Ectodermal cell (in vitro differentiated cells): ENCODE results near the gene LRRC32.

ENCODE experiments used
- H3K27ac ChIP-seq: 2 replicates; pipeline ENCODE4 v1.7.0; 2013; ENCODE audit warnings: mild to moderate bottlenecking, low read depth, low read length; ENCODE audit not compliant: insufficient read depth, poor library complexity, severe bottlenecking
- H3K27me3 ChIP-seq: 2 replicates; pipeline ENCODE4 v1.7.0; 2013; ENCODE audit warnings: mild to moderate bottlenecking, low read length; ENCODE audit not compliant: insufficient read depth, control insufficient read depth, poor library complexity, severe bottlenecking
- H3K36me3 ChIP-seq: one replicate; pipeline ENCODE4 v1.7.0; 2013; ENCODE audit warnings: low read length; ENCODE audit not compliant: control insufficient read depth, insufficient read depth
- H3K4me1 ChIP-seq: one replicate; pipeline ENCODE4 v1.7.0; 2013; ENCODE audit warnings: low read length; ENCODE audit not compliant: control insufficient read depth, insufficient read depth
- H3K4me3 ChIP-seq: 2 replicates; pipeline ENCODE4 v1.7.0; 2013; ENCODE audit warnings: low read depth, low read length, control low read depth; ENCODE audit not compliant: insufficient read depth
- H3K9me3 ChIP-seq: 2 replicates; pipeline ENCODE4 v1.7.0; 2013; ENCODE audit warnings: mild to moderate bottlenecking, low read length, moderate library complexity; ENCODE audit not compliant: control insufficient read depth
- WGBS, 2 experiments: methylation state at CpG; one replicate each; pipeline ENCODE4 v1.1.7; 2013; ENCODE audit warnings: missing lambda C conversion rate in 2 of 2; 5-methylcytosine and 5-hydroxymethylcytosine counted together

Gene LRRC32

GRCh38 chr11:76708972-76709660, 38.6 kb upstream of the LRRC32 start:
- no peaks in the 10 kb centered on the region for H3K27me3 ChIP-seq
- no peaks in the 10 kb centered on the region for H3K9me3 ChIP-seq
- H3K27ac ChIP-seq: no peak overlapping the region
- H3K4me3 ChIP-seq: no peak overlapping the region
- H3K36me3 ChIP-seq: no peaks in the 10 kb centered on the region
- no peaks in the 10 kb centered on the region for H3K4me1 ChIP-seq
- WGBS, 2 experiments: 85 to 87% methylated on average over 8 of the region's 8 CpGs

DNA sequence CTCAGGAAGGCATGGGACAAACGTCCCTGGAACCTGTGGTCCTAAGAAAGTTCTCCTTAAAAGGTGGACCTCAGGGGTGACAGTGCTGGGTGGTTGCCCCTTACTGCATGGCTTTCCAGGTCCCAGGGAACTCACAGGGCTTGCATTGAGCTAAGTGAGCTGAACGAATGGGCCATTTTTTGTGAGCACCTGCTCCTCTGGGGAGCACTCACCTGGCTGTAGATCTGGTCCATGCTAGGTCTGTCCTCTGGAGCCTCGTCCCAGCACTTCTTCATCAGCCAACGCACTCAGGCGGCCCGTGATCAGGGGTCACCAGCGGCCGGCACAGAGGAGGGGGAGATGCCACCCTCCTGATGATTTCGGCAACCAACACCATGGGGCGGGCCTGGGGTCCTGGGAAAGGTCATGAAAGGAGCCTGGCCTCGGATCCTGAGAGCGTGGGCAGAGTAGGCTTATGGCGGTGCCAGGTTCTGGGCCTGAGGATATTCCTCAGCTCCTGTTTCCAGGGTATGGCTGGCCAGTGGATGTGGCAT, 36.8 kb upstream of the LRRC32 start:
- no peaks in the 10 kb centered on the region for H3K27me3 ChIP-seq
- H3K4me3 ChIP-seq: no peak overlapping the region
- 90% methylated on average over 13 of the region's 13 CpGs for WGBS, 2 experiments
- no peak overlapping the region for H3K27ac ChIP-seq
- H3K9me3 ChIP-seq: no peaks in the 10 kb centered on the region
- H3K36me3 ChIP-seq: no peaks in the 10 kb centered on the region
- H3K4me1 ChIP-seq: no peaks in the 10 kb centered on the region

- no peaks in the 10 kb centered on the region for H3K36me3 ChIP-seq
- H3K27ac ChIP-seq: no peak overlapping the region
- H3K4me1 ChIP-seq: no peaks in the 10 kb centered on the region
- no peaks in the 10 kb centered on the region for H3K9me3 ChIP-seq
- 95 to 98% methylated on average over 5 of the region's 5 CpGs for WGBS, 2 experiments
- H3K4me3 ChIP-seq: no peak overlapping the region
- no peaks in the 10 kb centered on the region for H3K27me3 ChIP-seq
These were observed 36.1 kb upstream of the LRRC32 start for GRCh38 chr11:76706667-76707066.

DNA sequence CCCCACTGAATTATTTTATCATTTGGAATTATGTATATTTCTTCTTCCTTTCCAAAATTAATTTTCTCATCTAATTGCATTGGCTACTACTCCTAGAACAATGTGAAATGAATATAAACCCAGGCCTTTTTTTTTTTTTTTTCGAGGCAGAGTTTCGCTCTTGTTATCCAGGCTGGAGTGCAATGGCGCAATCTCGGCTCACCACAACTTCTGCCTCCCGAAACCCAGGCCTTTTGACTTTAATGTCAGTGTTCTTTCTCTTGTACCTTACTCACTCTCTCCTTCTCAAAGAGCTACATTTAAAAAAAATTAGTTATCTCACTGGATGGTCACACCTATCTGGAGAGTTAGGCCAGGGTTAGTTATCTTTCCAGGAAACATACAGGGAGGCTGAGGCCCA, 35.3 kb upstream of the LRRC32 start:
- Histone ChIP-seq H3K4me1 (no peaks in the 10 kb centered on the region), H3K9me3 (no peaks in the 10 kb centered on the region), H3K36me3 (no peaks in the 10 kb centered on the region), H3K27me3 (no peaks in the 10 kb centered on the region), H3K4me3 (no peak overlapping the region), H3K27ac (no peak overlapping the region)
- WGBS, 2 experiments: 93 to 94% methylated on average over 5 of the region's 5 CpGs

- 10 to 38% methylated on average over 3 to 5 of the region's 5 CpGs for WGBS, 2 experiments
These were observed 33.8 kb upstream of the LRRC32 start for GRCh38 chr11:76704171-76704948.

DNA sequence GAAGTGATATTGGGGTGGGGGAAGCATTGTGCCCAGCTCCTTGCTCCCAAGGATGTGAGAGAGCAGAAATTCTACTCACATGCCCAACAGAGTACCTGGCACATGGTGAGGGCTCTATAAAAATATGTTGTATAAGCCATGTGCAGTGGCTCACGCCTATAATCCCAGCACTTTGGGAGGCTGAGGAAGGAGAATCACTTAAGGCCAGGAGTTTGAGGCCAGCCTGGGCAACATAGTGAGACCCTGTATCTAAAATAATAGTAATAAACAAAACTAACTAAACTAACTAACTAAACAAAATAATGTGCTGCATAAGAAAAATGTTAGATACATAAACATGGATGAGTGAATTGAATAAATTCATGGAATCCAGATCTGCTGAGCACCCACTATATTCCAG, 33.2 kb upstream of the LRRC32 start:
- Histone ChIP-seq H3K27ac (no peak overlapping the region), H3K9me3 (no peaks in the 10 kb centered on the region), H3K4me3 (no peak overlapping the region), H3K36me3 (no peaks in the 10 kb centered on the region), H3K27me3 (no peaks in the 10 kb centered on the region), H3K4me1 (peaks cover 12% of the 10 kb centered on the region)
- 96% methylated on average over 1 of the region's 1 CpG for WGBS, 2 experiments

More at GRCh38 chr11:76704171-76704948, 33.8 kb upstream of the LRRC32 start:
- Histone ChIP-seq H3K9me3 (no peaks in the 10 kb centered on the region), H3K27me3 (no peaks in the 10 kb centered on the region), H3K4me3 (no peak overlapping the region), H3K27ac (no peak overlapping the region), H3K36me3 (no peaks in the 10 kb centered on the region), H3K4me1 (peaks cover 6% of the 10 kb centered on the region)

GRCh38 chr11:76702336-76703128, 32.0 kb upstream of the LRRC32 start:
- 75 to 82% methylated on average over 3 of the region's 3 CpGs for WGBS, 2 experiments
- Histone ChIP-seq H3K27ac (no peak overlapping the region), H3K4me1 (peaks cover 17% of the 10 kb centered on the region), H3K4me3 (no peak overlapping the region), H3K9me3 (no peaks in the 10 kb centered on the region), H3K27me3 (no peaks in the 10 kb centered on the region), H3K36me3 (no peaks in the 10 kb centered on the region)

GRCh38 chr11:76701294-76702040, 30.9 kb upstream of the LRRC32 start:
- H3K36me3 ChIP-seq: no peaks in the 10 kb centered on the region
- no peaks in the 10 kb centered on the region for H3K27me3 ChIP-seq
- no peak overlapping the region for H3K4me3 ChIP-seq
- no peaks in the 10 kb centered on the region for H3K9me3 ChIP-seq
- H3K4me1 ChIP-seq: peaks cover 17% of the 10 kb centered on the region
- WGBS, 2 experiments: 78 to 82% methylated on average over 5 to 7 of the region's 7 CpGs
- no peak overlapping the region for H3K27ac ChIP-seq

- Histone ChIP-seq H3K4me1 (peaks cover 17% of the 10 kb centered on the region), H3K36me3 (no peaks in the 10 kb centered on the region), H3K27me3 (no peaks in the 10 kb centered on the region), H3K27ac (no peak overlapping the region), H3K9me3 (no peaks in the 10 kb centered on the region), H3K4me3 (no peak overlapping the region)
- 90 to 92% methylated on average over 16 of the region's 16 CpGs for WGBS, 2 experiments
These were observed 29.9 kb upstream of the LRRC32 start for GRCh38 chr11:76700177-76701100.
